Measurements from ENCODE around the gene LRRC14B. TPM values are rescaled to one million over a fixed set of nuclear protein-coding genes. Genes with fewer than 3 reads are reported as not detected.
"Not testable (repeated sequence)": the region's sequence is repeated elsewhere in the genome, so short reads cannot be mapped to it uniquely, and the experiment has no call there.

Gene LRRC14B
- polyA plus RNA-seq, 1 donor: 0.13 TPM

DNA sequence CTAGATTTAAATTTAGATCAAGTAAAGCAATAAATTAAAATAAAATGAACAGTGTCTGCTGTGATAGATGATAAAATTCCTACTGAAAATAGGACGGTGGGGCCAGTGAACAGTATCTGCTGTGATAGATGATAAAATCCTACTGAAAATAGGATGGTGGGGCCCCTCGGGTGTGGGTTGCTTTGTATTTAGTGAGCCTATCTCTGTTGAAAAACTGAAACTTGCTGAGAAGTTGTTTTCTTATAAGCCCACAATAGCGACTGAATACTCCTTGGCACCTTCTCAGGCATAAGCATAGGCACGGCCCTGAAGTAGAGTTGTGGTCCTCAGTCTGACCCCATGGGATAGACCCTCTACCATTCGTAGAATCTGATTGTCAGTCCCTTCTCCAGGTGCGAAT, 32.5 kb downstream of the LRRC14B start:
- H3K36me3 ChIP-seq (ENCODE audit: control insufficient read depth, insufficient read depth, low read length): peaks cover 43% of the 10 kb centered on the region
- no peaks in the 10 kb centered on the region for H3K9me3 ChIP-seq (ENCODE audit: control insufficient read depth, low read depth, low read length)
- H3K27ac ChIP-seq (ENCODE audit: low read length): no peak overlapping the region
- no peak for DNase-seq
- no peak overlapping the region for H3K4me3 ChIP-seq (ENCODE audit: low read length)
- H3K4me1 ChIP-seq (ENCODE audit: control insufficient read depth, insufficient read depth, low read length): peaks cover 8% of the 10 kb centered on the region
- H3K27me3 ChIP-seq (ENCODE audit: control insufficient read depth, insufficient read depth, low read length): no peaks in the 10 kb centered on the region
- WGBS (ENCODE audit: insufficient coverage, low lambda C conversion rate): 60% methylated on average over 1 of the region's 6 CpGs

DNA sequence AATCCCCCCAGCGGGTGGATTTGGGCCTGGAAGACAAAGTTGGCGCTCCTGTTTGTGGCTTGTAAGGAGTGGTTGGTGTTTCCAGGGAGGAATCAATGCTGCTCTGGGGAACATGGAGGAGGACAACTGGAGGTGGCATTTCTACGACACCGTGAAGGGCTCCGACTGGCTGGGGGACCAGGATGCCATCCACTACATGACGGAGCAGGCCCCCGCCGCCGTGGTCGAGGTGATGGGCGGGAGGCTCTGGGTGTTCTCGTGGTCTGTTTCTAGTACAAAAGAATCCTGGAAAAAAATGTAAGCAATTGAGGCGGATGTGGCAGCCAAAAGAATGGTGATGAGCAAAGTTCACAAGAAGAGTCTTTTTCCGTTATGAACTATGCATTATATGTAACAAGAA, 34.0 kb downstream of the LRRC14B start:
- 100% methylated on average over 1 of the region's 14 CpGs for WGBS (ENCODE audit: insufficient coverage, low lambda C conversion rate)
- no peaks in the 10 kb centered on the region for H3K9me3 ChIP-seq (ENCODE audit: control insufficient read depth, low read depth, low read length)
- H3K4me3 ChIP-seq (ENCODE audit: low read length): no peak overlapping the region
- H3K36me3 ChIP-seq (ENCODE audit: control insufficient read depth, insufficient read depth, low read length): peaks cover 56% of the 10 kb centered on the region
- DNase-seq: no peak
- H3K27ac ChIP-seq (ENCODE audit: low read length): no peak overlapping the region
- H3K27me3 ChIP-seq (ENCODE audit: control insufficient read depth, insufficient read depth, low read length): no peaks in the 10 kb centered on the region
- peaks cover 4% of the 10 kb centered on the region for H3K4me1 ChIP-seq (ENCODE audit: control insufficient read depth, insufficient read depth, low read length)

DNA sequence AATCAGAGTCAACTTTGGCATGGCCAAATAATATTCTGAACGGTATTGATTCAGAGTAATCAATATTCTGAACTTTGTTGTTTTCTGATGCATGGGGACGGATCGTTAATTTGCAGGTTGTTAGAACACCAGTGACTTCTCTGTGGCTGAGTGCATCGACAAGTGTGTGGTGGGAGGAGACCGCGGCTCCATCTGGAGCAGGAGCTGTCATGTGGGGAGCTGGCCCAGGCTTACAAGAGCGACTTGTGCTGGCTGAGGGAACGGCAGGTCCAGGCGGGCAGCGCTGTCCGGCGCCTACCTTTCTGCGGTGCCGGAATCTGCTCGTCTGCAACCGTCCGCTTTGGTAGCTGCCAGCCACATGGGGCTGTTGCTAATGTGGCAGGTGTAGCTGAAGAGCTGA, 36.1 kb downstream of the LRRC14B start:
- not testable (repeated sequence) for H3K27me3 ChIP-seq (ENCODE audit: control insufficient read depth, insufficient read depth, low read length); DNase-seq; H3K27ac ChIP-seq (ENCODE audit: low read length); H3K4me3 ChIP-seq (ENCODE audit: low read length); H3K4me1 ChIP-seq (ENCODE audit: control insufficient read depth, insufficient read depth, low read length); H3K9me3 ChIP-seq (ENCODE audit: control insufficient read depth, low read depth, low read length)
- no CpG with 5 or more reads among the region's 17 CpGs for WGBS (ENCODE audit: insufficient coverage, low lambda C conversion rate)
- H3K36me3 ChIP-seq (ENCODE audit: control insufficient read depth, insufficient read depth, low read length): peaks cover 71% of the 10 kb centered on the region

DNA sequence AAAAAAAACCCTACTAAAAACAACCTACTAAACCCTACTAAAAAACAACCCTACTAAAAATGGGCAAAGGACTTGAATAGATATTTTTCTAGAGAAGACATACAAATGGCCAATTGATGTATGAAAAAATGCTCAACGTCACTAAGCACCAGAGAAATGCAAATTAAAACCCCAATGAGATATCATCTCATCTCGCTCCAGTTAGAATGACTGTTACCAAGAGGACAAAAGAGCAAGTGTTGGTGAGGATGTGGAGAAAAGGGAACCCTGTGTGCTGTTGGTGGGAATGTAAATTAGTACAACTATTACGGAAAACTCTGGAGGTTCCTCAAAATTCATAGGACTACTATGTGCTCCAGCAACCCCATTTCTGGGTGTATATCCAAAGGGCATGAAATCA, 37.6 kb downstream of the LRRC14B start:
- H3K4me3 ChIP-seq (ENCODE audit: low read length): no peak overlapping the region
- WGBS (ENCODE audit: insufficient coverage, low lambda C conversion rate): 67% methylated on average over 2 of the region's 3 CpGs
- H3K27me3 ChIP-seq (ENCODE audit: control insufficient read depth, insufficient read depth, low read length): no peaks in the 10 kb centered on the region
- H3K27ac ChIP-seq (ENCODE audit: low read length): no peak overlapping the region
- no peaks in the 10 kb centered on the region for H3K9me3 ChIP-seq (ENCODE audit: control insufficient read depth, low read depth, low read length)
- H3K4me1 ChIP-seq (ENCODE audit: control insufficient read depth, insufficient read depth, low read length): no peaks in the 10 kb centered on the region
- H3K36me3 ChIP-seq (ENCODE audit: control insufficient read depth, insufficient read depth, low read length): peaks cover 78% of the 10 kb centered on the region
- no peak for DNase-seq

GRCh38 chr5:230711-231110, 39.4 kb downstream of the LRRC14B start:
- Histone ChIP-seq H3K4me3 (ENCODE audit: low read length) (no peak overlapping the region), H3K9me3 (ENCODE audit: control insufficient read depth, low read depth, low read length) (no peaks in the 10 kb centered on the region), H3K27ac (ENCODE audit: low read length) (no peak overlapping the region), H3K27me3 (ENCODE audit: control insufficient read depth, insufficient read depth, low read length) (no peaks in the 10 kb centered on the region), H3K4me1 (ENCODE audit: control insufficient read depth, insufficient read depth, low read length) (no peaks in the 10 kb centered on the region), H3K36me3 (ENCODE audit: control insufficient read depth, insufficient read depth, low read length) (peaks cover 72% of the 10 kb centered on the region)
- WGBS (ENCODE audit: insufficient coverage, low lambda C conversion rate): no CpG with 5 or more reads among the region's 14 CpGs
- no peak for DNase-seq

GRCh38 chr5:231661-232060, 40.4 kb downstream of the LRRC14B start:
- no CpG with 5 or more reads among the region's 13 CpGs for WGBS (ENCODE audit: insufficient coverage, low lambda C conversion rate)
- DNase-seq: no peak
- Histone ChIP-seq H3K27me3 (ENCODE audit: control insufficient read depth, insufficient read depth, low read length) (no peaks in the 10 kb centered on the region), H3K4me3 (ENCODE audit: low read length) (no peak overlapping the region), H3K27ac (ENCODE audit: low read length) (no peak overlapping the region), H3K36me3 (ENCODE audit: control insufficient read depth, insufficient read depth, low read length) (peaks cover 69% of the 10 kb centered on the region), H3K4me1 (ENCODE audit: control insufficient read depth, insufficient read depth, low read length) (no peaks in the 10 kb centered on the region), H3K9me3 (ENCODE audit: control insufficient read depth, low read depth, low read length) (no peaks in the 10 kb centered on the region)

DNA sequence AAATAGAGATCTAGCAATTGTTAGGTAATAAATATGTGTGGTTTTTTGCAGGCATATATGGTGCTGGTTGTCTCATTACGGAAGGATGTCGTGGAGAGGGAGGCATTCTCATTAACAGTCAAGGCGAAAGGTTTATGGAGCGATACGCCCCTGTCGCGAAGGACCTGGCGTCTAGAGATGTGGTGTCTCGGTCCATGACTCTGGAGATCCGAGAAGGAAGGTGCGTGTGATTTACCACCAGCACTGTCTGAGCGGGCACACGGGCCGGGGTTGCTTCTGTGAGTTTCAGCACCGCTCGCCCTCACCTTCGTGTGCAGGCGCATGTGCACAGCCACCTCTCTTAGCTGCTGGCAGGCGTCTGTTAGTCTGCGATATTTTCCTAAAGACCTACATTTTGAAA, 42.1 kb downstream of the LRRC14B start:
- peaks cover 56% of the 10 kb centered on the region for H3K36me3 ChIP-seq (ENCODE audit: control insufficient read depth, insufficient read depth, low read length)
- no CpG with 5 or more reads among the region's 20 CpGs for WGBS (ENCODE audit: insufficient coverage, low lambda C conversion rate)
- H3K9me3 ChIP-seq (ENCODE audit: control insufficient read depth, low read depth, low read length); H3K27me3 ChIP-seq (ENCODE audit: control insufficient read depth, insufficient read depth, low read length); H3K4me1 ChIP-seq (ENCODE audit: control insufficient read depth, insufficient read depth, low read length); H3K27ac ChIP-seq (ENCODE audit: low read length); H3K4me3 ChIP-seq (ENCODE audit: low read length); DNase-seq: not testable (repeated sequence)

DNA sequence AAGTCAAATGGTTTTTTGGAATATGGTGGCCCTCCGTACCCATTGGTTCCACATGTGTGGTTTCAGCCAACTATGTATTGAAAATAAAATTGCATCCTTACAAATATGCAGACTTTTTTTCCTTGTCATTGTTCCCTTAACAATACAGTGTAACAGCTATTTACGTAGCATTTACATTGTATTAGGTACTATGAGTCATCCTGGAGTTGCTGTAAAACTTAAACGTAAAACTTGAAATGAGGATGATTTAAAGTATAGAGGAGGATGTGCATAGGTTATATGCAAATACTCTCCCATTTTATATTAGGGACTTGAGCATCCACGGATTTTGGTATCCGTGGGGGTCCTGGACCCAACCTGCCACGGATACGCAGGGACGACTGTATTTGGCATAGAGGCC, 43.2 kb downstream of the LRRC14B start:
- no peak overlapping the region for H3K27ac ChIP-seq (ENCODE audit: low read length)
- WGBS (ENCODE audit: insufficient coverage, low lambda C conversion rate): 90% methylated on average over 2 of the region's 8 CpGs
- no peaks in the 10 kb centered on the region for H3K4me1 ChIP-seq (ENCODE audit: control insufficient read depth, insufficient read depth, low read length)
- no peak overlapping the region for H3K4me3 ChIP-seq (ENCODE audit: low read length)
- no peak for DNase-seq
- no peaks in the 10 kb centered on the region for H3K27me3 ChIP-seq (ENCODE audit: control insufficient read depth, insufficient read depth, low read length)
- peaks cover 55% of the 10 kb centered on the region for H3K36me3 ChIP-seq (ENCODE audit: control insufficient read depth, insufficient read depth, low read length)
- no peaks in the 10 kb centered on the region for H3K9me3 ChIP-seq (ENCODE audit: control insufficient read depth, low read depth, low read length)

DNA sequence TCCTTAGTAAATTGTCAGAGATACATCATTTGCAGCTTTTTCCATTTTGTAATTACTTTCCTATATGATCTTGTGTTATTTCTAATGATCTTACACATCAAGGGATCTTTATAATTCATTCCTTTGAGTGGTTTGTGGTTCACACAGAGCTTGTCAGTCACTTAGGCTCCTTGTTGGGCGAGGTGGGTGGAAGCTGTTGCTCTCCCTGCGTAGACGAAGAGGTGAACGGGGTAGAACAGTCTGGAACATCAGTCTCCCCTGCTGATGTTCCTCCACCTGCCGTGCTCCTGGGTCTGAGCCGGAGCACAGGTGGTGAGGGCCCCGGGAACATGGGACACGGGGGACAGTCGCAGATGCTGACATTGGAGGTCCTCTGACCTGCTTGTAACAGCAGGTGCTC, 44.2 kb downstream of the LRRC14B start:
- H3K36me3 ChIP-seq (ENCODE audit: control insufficient read depth, insufficient read depth, low read length): peaks cover 56% of the 10 kb centered on the region
- not testable (repeated sequence) for H3K9me3 ChIP-seq (ENCODE audit: control insufficient read depth, low read depth, low read length); H3K27me3 ChIP-seq (ENCODE audit: control insufficient read depth, insufficient read depth, low read length); DNase-seq; H3K4me3 ChIP-seq (ENCODE audit: low read length); H3K4me1 ChIP-seq (ENCODE audit: control insufficient read depth, insufficient read depth, low read length); H3K27ac ChIP-seq (ENCODE audit: low read length)
- no CpG with 5 or more reads among the region's 9 CpGs for whole genome bisulfite sequencing (ENCODE audit: insufficient coverage, low lambda C conversion rate)

DNA sequence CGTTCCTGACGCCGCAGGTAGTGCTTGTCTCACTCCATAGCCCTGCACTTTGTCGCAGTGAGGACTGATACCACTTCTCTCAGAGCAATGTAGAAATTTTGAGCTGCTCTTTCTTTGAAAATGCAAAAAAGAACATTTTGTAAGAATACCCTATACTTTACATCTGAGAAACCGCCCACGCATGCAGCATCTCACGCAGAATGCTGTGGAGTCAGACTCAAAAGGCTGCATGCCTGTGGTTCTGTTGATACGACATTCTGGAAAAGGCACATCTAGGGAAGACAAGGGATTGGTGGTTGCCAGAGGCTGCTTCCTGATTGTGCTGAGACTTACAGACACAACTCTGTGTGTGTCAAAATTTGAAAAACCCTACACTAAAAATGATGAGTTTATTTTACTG, 46.6 kb downstream of the LRRC14B start:
- H3K36me3 ChIP-seq (ENCODE audit: control insufficient read depth, insufficient read depth, low read length): peaks cover 61% of the 10 kb centered on the region
- not testable (repeated sequence) for H3K27ac ChIP-seq (ENCODE audit: low read length); H3K9me3 ChIP-seq (ENCODE audit: control insufficient read depth, low read depth, low read length); H3K27me3 ChIP-seq (ENCODE audit: control insufficient read depth, insufficient read depth, low read length); H3K4me1 ChIP-seq (ENCODE audit: control insufficient read depth, insufficient read depth, low read length); H3K4me3 ChIP-seq (ENCODE audit: low read length); DNase-seq
- WGBS (ENCODE audit: insufficient coverage, low lambda C conversion rate): 100% methylated on average over 1 of the region's 8 CpGs

DNA sequence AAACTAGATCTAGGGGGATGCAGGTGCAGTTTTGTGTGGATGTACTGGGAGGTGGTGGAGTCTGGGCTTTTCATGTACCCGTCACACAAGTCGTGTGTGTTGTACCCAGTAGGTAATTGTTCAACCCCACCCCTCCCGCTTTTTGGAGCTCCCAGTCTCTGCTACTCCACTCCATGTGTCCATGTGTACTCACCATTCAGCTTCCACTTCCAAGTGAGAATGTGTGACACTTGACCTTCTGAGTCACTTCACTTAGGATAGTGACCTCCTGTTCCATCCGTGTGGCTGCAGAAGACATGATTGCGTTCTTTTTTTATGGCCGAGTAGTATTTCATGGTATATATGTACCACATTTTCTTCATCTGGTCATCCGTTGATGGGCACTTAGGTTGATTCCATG, 49.3 kb downstream of the LRRC14B start:
- H3K27me3 ChIP-seq (ENCODE audit: control insufficient read depth, insufficient read depth, low read length): not testable (repeated sequence)
- peaks cover 51% of the 10 kb centered on the region for H3K36me3 ChIP-seq (ENCODE audit: control insufficient read depth, insufficient read depth, low read length)

More for the DNA sequence above, 49.3 kb downstream of the LRRC14B start:
- not testable (repeated sequence) for H3K4me3 ChIP-seq (ENCODE audit: low read length); H3K9me3 ChIP-seq (ENCODE audit: control insufficient read depth, low read depth, low read length); H3K27ac ChIP-seq (ENCODE audit: low read length); H3K4me1 ChIP-seq (ENCODE audit: control insufficient read depth, insufficient read depth, low read length); DNase-seq
- no CpG with 5 or more reads among the region's 7 CpGs for WGBS (ENCODE audit: insufficient coverage, low lambda C conversion rate)
